HG02588 (cell line): ENCODE data around the gene PARD3B.

Experiments
- ATAC-seq: cut with Tn5 transposase; IDR thresholded peaks from one replicate; pipeline ENCODE4 v1.9.1; 2021; ENCODE audit warnings: mild to moderate bottlenecking, moderate library complexity; ENCODE audit not compliant: unreplicated experiment

PARD3B gene

DNA sequence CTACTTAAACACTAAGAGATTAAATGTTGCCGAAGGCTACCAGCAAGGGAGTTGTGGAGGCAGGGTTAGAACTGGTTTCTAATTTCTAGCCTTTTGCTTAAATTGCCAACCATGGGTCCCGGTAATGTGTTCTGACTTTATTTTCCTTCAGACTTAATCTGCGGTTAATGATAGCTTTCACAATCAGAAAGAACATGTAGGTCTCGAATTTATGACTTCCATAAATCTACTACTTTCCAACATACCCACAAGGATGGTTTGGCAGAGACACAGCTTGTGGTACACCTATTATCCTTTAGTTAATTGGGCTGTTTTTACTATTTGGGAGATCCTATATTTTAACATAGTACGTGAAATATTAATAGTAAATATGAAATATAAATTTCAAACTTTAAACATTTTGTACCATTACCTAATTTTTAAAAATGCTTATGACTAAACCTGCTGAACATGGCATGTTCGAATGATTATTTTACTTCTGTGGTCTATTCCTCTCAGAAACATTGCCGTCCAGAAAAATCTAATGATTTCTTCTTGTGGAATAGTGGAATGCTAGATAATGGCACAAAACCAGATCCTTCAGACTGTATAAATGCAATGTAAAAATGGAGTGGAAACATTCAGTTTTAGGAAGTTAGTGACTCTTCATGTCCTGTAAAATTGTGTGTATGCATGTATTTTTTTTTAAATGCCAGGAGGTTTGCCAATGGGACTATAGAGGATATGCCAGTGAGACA, 41.3 kb downstream of the PARD3B start:
- no peak for ATAC-seq

DNA sequence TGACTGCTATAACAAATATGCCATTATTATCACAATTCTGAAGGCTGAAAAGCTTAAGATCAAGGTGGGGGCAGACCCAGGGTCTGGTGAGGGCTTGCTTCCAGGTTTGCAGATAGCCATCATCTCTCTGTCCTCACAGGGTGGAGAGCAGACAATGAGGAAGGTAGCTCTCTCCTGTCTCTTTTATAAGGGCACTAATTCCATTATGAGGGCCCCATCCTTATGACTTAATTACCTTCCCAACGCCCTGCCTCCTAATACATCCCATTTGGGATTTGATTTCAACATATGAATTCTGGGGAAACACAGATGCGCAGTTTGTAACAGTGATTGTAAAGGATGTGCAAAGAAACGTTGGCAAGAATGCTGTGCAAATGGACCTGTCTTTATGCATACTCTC, 44.8 kb downstream of the PARD3B start:
- ATAC-seq: no peak

DNA sequence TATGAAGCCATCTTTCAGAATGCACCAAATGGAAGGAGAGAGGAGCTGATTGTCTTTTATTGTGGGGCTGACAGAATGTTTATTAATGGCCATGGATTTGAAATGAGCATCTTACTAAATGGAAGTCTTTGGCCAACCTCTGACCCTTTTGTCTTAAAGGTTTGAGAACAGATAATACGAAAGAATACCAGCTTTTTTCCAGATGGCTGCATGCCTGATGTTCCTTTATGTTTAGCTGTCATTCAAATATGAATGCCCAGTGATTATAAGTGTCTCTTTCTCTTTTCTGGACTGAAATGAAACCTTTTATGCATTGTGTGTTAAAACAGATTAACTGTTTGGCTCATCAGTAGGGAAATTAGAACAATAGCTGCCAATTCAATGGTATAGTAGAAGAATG, 46.0 kb downstream of the PARD3B start:
- no peak for ATAC-seq

DNA sequence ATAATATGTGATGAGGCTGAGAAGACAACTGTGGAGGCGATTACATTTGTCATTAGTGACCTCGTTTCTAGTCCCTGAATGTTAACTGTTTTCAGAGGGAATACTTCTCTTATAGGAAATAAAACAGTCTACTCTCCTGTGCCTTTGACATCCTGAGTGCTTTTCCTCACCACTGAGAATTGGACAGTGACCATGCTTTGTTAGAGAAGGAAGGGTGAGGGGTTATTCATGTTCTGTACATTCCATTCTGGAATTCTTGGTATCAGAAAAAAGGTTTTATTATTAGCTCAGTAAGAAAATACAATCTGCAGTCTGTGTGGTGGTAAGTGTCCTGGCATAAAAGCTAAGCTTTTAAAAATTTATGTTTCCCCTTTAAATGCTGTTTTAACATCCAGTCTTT, 58.8 kb downstream of the PARD3B start:
- ATAC-seq: no peak

DNA sequence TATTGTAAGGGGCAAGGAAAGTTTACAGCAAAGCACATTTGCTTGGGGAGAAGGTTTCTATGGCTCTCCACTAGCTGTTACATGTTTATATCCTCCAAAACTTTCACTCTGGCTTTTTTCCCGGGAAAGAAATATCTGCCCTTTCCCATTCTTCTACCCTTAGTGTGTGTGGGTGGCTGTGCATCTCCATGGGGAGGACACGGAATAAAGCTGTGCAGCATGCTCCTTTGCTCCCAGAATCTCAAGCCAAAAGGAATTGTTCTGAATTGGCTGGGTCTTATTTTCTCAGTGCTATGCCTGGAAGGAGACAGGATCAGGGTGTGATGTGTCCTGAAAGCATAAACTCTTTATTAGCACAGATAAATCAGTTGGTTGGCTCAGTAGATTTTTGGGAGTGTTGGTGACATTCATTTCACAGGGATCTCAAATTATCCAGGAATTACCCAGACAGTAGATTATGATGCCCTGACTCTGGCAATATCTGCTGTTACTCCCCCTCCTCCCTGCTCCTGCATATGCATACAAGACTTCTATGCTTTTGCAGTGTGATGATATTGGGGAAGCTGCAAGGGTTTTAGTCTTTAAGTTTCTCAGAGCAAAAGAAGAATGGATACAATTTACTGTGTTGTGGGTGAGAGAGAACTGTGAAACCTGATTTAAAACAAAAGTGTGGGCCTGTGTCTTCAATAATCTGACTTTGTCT, 63.1 kb downstream of the PARD3B start:
- no peak for ATAC-seq

DNA sequence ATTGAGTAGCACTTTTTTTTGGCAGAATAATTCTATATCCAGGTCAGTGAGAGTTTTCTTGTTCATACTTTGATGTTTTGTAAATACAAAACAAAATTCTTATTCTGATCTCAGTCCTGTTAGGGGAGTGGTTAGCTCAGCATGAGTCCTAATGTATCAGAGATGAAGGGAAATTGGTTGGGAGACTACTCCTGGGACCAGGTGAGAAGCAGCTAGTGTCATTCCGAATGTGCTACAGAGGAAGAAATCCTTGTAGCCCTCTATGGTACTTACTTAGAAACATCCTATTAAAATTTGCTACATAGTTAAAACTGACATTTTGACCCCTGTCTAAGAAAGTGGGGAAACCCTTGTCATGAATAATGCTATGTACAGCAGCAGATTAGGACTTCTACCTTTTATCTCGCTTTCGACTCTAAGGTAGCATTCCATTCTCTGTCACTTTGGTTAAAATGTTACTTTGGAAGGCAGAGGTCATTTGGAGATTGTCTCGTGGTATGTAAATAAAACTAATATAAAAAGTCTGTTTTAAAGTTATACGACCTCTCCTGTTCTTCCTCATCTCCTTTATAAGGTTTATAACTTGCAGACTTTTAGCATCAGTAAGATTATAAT, 65.8 kb downstream of the PARD3B start:
- no peak for ATAC-seq

DNA sequence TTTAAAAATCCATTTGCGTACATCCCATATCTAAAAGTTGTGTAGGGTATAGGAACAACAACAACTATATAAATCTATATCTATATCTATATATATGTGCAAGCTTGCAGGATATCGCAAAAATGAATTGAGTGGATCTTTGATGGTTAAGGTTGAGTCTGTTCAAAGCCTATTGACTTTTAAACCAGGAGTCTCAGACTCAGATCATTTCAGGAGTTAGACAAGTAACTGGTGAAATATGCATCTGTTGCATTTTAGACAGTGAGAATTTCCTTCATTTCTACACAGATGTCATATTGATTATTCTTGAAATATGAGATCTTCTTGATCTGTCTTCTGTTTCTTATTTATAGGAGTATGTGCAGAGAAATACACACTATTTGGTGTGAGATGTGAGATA, 66.5 kb downstream of the PARD3B start:
- ATAC-seq: no peak

DNA sequence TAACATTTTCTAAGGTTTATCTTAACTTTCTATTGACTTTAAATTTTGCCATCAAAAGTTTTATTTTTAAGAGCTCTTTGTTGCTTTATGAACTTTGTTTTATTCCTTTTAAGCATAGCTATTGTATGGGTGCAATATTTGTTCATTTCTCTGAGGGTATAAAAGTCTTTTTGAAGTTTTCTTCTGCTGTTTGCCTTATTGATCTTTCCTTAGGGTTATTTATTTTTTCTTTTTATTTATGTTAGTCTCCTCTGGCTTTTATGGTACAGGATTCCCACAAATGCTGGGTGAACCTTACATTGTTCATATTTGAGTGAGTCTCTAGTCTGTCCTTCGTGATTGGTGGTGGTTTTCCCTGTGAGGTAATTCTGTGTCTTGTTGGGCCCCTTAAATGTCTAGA, 68.4 kb downstream of the PARD3B start:
- ATAC-seq: no peak

DNA sequence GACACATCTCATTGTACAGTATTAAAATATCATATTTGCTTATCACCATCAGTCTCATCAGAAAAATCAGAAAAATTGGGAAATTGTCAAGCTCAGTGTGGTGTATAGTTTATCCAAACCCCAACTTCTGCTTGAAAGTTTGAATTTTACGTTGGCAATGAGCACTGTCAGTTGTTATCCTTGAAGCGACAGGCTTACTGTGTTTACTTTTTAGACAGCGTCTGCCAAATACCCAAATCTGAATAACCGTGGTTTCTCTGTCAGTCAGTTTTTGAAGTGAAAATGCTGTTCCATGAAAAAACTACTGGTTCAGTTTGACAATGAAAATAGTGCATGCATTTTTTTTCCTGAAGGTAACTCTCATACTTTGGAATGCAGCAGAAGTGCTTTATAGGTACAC, 70.2 kb downstream of the PARD3B start:
- ATAC-seq: no peak

DNA sequence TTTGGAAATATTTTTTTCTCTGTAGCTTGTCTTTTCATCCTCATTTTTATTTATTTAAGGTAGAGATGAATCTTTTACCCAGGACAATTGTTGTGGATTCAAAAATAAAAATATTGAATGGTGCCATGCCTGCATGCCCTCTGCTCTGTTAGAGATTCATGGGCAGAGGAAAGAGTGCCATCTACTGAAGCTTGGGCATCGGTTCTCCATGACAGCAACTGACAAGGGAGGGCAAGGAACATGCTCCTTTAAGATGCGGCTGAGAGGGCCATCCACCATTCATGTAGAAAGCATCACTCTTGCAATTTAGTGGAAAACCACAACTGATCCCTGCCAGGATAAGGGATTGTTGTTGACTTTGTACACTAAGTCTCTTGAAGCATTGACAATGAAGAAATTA, 79.9 kb downstream of the PARD3B start:
- no peak for ATAC-seq

DNA sequence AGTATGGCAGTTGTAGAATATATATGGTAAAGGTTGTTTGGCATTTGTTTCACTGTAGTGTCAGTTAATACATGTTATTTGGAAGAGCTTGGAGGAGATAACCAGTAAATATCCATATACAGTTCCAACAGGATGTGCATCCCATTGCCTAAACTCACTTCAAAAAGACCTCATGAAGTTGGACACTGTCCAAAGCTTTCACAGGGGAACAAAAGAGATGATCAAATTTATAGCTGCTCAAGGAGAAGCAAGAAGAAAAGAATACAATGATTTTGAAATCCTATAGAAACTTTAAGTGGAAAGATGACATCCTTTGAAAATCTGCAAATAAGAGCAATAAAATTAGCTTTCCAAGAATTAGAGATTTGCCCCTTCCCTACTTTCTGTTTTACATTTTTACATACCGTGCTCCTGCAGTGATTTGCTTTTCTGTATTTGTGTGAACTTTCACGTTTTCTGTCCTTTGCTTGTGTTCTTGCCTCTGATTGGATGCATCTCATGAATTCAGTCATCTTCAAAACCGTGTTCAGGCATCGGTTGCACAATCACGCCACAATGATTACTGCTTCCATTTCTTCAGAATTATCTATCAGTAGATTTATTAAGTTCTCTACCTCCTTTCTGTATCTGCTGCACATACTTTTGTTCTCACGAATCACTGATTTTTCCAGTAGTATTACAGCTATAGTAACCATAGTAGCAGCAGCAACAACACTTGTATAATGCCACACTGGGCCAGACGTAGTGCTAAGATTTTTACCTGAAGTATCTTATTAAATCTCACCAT, 83.8 kb downstream of the PARD3B start:
- no peak for ATAC-seq

DNA sequence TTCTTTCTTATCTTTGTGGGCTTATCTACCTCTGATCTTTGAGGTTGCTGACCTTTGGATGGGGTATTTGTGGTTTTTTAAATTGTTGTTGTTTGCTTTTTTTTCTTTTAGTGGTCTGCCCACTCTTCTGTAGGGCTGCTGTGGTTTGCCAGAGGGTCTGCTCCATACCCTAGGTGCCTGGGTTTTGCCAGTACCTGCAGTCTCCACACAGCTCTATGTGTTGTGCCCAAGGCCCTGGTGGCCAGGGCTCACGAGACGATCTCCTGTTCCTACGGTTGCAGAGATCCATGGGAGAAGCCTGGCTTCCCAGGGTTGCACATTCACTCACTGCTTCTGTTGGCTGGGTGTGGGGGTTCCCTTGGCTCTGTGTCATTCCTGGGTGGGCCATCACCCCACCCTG, 87.1 kb downstream of the PARD3B start:
- ATAC-seq: no peak

DNA sequence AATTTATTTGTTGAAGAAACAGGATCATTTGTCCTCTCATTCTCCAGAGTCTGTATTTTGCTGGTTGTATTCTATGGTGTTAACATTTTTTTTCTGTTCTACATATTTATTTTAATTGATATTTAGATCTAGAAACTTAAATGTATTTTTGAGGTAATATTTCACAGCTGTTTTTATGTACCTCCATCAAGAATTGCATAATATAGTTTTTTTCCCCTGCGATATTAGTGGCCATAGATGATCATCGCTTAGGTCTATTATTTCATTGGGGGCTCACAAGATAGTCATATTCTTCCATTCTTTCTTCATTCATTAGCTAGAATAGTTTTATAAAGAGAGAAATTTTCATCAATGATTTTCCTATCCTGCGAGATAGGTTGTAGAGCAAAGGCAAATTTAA, 89.3 kb downstream of the PARD3B start:
- ATAC-seq: no peak

DNA sequence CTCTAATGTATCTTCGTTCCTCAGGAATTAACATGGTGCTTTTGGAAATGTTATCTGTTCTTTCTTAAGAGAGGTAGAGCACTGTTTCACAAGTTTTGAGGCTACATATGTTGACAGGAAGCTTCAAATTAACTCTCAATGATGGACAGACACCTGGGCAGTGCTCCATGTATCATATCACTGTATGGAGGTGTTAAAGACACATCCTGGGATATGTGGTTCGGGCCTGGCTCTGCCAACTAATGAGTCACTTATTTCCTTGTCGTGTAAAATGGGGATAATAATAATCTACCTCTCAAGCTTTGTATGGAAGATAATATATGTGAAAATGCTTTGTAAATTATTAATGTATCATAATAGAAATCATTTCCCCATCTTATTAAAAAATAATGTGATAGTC, 90.2 kb downstream of the PARD3B start:
- no peak for ATAC-seq

DNA sequence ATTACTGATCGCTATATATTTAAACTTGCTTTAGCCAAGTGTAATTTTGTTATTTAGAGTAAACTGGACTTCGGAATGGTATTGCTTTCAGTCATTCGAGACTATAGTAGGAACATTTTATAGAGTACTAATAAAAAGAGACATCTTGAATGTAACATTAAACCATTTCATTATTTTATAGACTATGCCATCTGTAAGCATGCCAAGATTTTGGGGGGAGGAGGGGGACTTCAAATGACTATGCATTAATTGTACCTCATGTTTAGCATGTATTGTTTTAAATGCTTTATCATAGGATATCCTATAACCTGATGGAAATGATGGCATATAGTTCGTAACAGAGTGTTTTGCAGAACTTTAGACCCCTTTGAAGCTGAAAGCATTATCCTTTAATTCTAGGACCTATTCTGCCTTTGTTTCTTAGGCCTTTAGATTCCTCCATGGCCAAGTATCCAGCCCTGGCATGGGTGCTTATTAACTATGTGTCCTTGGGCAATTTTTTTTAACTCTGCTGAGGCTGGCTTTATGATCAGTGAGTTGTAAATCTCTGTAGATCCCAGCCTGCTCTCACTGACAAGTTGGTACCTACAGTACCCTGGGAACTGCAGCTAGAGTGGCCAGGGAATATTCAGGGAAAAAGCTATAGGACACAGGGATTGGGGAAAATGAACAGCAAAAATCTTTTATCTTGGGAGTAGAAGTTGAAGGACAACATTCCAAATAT, 93.4 kb downstream of the PARD3B start:
- ATAC-seq: no peak

DNA sequence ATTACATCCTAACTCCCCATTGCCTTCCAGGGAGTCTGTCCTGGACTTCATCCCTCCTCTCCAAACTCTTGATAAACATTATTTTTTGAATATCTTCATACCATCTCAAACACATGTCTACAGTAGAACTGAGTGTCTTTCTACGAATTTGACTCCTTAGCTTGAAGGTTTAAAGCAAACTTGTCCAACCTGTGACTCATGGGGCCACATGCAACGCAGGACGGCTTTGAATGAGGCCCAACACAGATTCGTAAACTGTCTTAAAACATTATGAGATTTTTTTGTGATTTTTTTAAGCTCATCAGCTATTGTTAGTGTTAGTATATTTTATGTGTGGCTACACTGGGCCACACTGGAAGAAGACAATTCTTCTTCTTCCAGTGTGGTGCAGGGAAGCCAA, 98.1 kb downstream of the PARD3B start:
- ATAC-seq: no peak

DNA sequence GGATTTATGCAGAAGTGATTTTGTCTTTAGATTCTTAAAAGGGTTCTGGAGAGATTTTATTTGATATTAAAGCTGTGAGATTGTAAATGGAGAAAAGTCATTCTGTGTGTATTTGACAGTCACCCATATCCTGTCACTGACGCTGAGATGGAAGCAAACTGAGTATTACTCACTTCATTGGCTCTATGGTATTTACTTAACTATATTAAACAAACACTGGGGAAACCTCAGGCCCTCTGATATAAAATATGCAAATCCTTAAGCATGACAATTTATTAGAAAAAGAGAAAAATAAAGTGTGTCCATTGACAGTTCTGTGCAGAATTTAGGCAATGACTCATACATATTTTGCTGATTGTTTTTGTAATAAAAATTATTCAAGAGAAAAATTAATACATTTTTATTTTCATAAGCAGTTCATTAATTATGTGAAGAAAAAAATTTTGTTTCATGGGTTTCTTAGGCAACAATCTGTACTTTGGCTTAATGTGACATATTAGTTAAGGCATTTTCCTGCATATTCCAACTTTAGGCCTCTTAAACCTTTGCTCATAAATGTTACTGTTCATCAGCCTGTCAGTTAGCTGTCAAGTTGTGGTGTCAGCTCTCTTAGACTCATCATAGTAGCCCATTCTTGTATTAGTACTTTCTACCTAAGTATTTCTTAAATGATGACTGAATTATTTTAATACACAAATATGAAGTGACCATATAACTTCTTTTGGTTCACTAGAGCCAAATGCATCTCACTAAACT, 99.9 kb downstream of the PARD3B start:
- ATAC-seq: no peak

DNA sequence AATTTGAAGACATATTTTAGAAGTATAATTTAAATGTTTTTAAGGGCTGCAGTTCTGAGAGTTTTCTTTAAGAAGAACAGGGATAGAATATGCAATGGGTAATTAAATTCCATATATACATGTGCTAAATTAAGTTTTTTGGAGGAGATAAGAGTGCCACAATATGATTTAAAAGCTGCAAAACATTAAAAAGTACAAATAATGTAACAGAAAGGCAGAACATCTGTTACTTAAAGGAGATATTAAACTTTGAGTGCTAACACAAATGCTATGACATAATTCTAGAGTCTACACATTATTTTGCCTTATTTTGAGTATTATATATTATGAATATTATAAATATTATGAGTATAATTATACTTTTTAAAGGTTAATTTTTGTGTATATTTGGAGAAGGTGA, 102.4 kb downstream of the PARD3B start:
- ATAC-seq: no peak

DNA sequence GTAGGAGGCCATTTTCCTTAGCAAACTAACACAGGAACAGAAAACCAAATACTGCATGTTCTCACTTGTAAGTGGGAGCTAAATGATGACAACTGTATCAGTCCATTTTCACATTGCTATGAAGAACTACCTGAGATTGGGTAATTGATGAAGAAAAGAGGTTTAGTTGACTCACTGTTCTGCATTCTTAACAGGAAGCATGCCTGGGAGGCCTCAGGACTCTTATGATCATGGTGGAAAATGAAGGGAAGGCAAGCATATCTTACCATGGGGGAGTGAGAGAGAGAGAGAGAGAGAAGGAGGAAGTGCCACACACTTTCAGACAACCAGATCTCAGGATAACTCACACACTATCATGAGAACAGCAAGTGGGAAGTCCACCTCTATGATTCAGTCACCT, 105.3 kb downstream of the PARD3B start:
- no peak for ATAC-seq

DNA sequence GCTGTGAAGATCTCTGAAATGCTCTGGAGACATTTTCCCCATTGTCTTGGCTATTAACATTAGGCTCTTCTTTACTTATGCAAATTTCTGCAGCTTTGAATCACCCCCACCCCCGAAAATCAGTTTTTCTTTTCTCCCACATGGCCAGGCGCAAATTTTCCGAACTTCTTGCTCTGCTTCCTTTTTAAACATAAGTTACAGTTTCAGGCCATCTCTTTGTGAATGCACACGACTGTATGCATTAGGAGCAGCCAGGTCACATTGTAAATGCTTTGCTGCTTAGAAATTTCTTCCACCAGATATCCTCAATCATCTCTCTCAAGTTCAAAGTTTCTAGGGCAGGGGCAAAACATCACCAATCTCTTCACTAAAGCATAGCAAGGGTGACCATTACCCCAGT, 106.8 kb downstream of the PARD3B start:
- no peak for ATAC-seq
